GM19023 (cell line): ENCODE data around the gene WRNIP1.

Source experiments
- ATAC-seq: cut with Tn5 transposase; IDR thresholded peaks from one replicate; pipeline ENCODE4 v1.9.1; 2021; ENCODE audit warnings: mild to moderate bottlenecking, moderate library complexity; ENCODE audit not compliant: unreplicated experiment

The WRNIP1 gene

GRCh38 chr6:2831392-2831791 lies 66.2 kb downstream of the WRNIP1 start:
- ATAC-seq = no peak

DNA sequence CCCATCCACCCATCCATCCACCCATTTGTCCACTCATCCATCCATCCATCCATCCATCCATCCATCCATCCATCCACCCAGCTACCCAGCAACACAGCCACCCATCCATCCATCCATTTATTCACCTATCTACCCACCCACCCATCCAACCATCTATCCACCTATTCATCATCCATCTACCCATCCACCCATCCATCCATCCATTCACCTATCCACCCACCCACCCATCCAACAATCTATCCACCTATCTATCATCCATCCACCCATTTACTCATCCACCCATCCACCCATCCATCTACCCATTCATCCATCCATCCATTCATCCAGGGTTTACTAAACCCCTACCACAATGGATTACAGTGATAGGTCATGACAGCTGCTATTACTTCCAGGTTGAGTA lies 69.1 kb downstream of the WRNIP1 start:
- no peak for ATAC-seq
